GM13976 (cell line): Measurements from ENCODE around the gene AJM1.
"Not testable (repeated sequence)": the region's sequence is repeated elsewhere in the genome, so short reads cannot be mapped to it uniquely, and the experiment has no call there.

ENCODE experiments used
- DNase-seq: peaks from one replicate; pipeline ENCODE4 v3.0.0; 2012; ENCODE audit warnings: low spot score
- CTCF ChIP-seq: IDR thresholded peaks from 2 replicates; pipeline ENCODE4 v1.5.1; 2012; ENCODE audit warnings: borderline replicate concordance, mild to moderate bottlenecking; ENCODE audit not compliant: insufficient read depth; ENCODE audit errors: extremely low read depth, missing control alignments, control extremely low read depth
- in situ Hi-C: fragments of 300-500 bp; cut with MboI; formaldehyde crosslinking; loops from one replicate; pipeline ENCODE4 v1.12.0; 2022; ENCODE audit warnings: low sequenced_read_pairs, mixed read lengths, inconsistent platforms; ENCODE audit not compliant: unreplicated experiment

Gene AJM1

GRCh38 chr9:136835162-136835931 lies 6.9 kb upstream of the AJM1 start:
- no peak for DNase-seq
- in situ Hi-C loops = no loop called here
- TF ChIP-seq CTCF = no peak

- no peak for TF ChIP-seq CTCF
- no peak for DNase-seq
- in situ Hi-C loops = no loop called here
Measured at GRCh38 chr9:136835932-136836904, 6.1 kb upstream of the AJM1 start.

- DNase-seq = no peak
- in situ Hi-C loops = no loop called here
- TF ChIP-seq CTCF = no peak
Measured at GRCh38 chr9:136837146-136837855, 5.0 kb upstream of the AJM1 start.

GRCh38 chr9:136837856-136838277 lies 4.4 kb upstream of the AJM1 start:
- in situ Hi-C loops, DNase-seq: not testable (repeated sequence)

- no peak for TF ChIP-seq CTCF
- in situ Hi-C loops = no loop called here
Measured at GRCh38 chr9:136838314-136839228, 3.7 kb upstream of the AJM1 start.

GRCh38 chr9:136839229-136840139 lies 2.8 kb upstream of the AJM1 start:
- in situ Hi-C loops = no loop called here
- TF ChIP-seq CTCF = no peak

More at GRCh38 chr9:136838314-136839228, 3.7 kb upstream of the AJM1 start:
- no peak for DNase-seq

More at GRCh38 chr9:136839229-136840139, 2.8 kb upstream of the AJM1 start:
- DNase-seq = no peak
